NCI-H2196 (cell line): ENCODE results near the gene HOXA3.

Experiments
- DNase-seq: peaks from one replicate; lab custom pipeline; 2025; ENCODE audit not compliant: unreplicated experiment; lab: John Stamatoyannopoulos, UW

HOXA3 gene

GRCh38 chr7:27095050-27095896, 57.1 kb downstream of the HOXA3 start:
- DNase-seq, result no peak

- DNase-seq, result no peak
Measured at GRCh38 chr7:27094304-27095049, 57.9 kb downstream of the HOXA3 start.

- DNase-seq, result no peak
Measured at GRCh38 chr7:27093184-27093895, 59.0 kb downstream of the HOXA3 start.

- DNase-seq, result no peak
Measured at GRCh38 chr7:27092819-27093110, 59.6 kb downstream of the HOXA3 start.

GRCh38 chr7:27091941-27092818, 60.2 kb downstream of the HOXA3 start:
- DNase-seq, result no peak

GRCh38 chr7:27091105-27091504, 61.3 kb downstream of the HOXA3 start:
- DNase-seq, result no peak

- DNase-seq, result no peak
Measured at GRCh38 chr7:27088002-27088922, 64.1 kb downstream of the HOXA3 start.

GRCh38 chr7:27083646-27084045, 68.7 kb downstream of the HOXA3 start:
- DNase-seq, result no peak

- no peak for DNase-seq
Measured at GRCh38 chr7:27082171-27082570, 70.2 kb downstream of the HOXA3 start.

- DNase-seq, result no peak
Measured at GRCh38 chr7:27080844-27081436, 71.4 kb downstream of the HOXA3 start.

GRCh38 chr7:27079234-27079975, 73.0 kb downstream of the HOXA3 start:
- DNase-seq, result no peak

GRCh38 chr7:27078616-27079233, 73.7 kb downstream of the HOXA3 start:
- DNase-seq, result no peak

- DNase-seq, result peak; percentile 52
Measured at GRCh38 chr7:27073076-27073475, 79.3 kb downstream of the HOXA3 start.

GRCh38 chr7:27071622-27072390, 80.6 kb downstream of the HOXA3 start:
- no peak for DNase-seq

- no peak for DNase-seq
Measured at GRCh38 chr7:27068259-27068658, 84.1 kb downstream of the HOXA3 start.

GRCh38 chr7:27066148-27066547, 86.2 kb downstream of the HOXA3 start:
- DNase-seq, result no peak

GRCh38 chr7:27065709-27066108, 86.7 kb downstream of the HOXA3 start:
- DNase-seq, result no peak

- no peak for DNase-seq
Measured at GRCh38 chr7:27064661-27065060, 87.7 kb downstream of the HOXA3 start.
